ENCODE measurements around the gene MPO.

MPO gene

DNA sequence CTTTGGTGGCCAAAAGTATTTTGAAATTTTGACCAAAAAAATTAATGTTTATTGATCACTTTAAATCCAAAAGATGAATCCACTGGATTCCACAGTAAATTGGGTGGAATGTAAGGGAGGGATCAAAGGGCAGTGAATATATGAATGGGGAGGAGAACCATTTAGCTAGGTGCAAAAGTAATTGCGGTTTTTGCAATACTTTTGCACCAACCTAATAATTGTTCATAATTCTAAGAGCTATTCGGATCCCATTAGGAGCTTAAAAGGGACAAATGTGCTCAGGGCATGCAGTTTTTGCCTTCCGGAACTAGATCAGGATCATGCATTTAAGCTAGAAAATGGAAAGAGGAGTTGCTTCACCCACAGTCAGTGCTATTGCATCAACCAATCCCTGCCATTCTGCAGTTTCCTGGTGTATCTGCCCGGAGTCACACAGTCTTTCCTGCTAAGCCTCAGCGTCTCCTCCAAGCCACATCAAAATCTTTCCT is 42.5 kb downstream of the MPO start, which contains the start of gene LPO:
Gene LPO, plus strand, starts transcription at position 438 of the 488 bp plus-strand sequence. CDS start 4,396 bp downstream, outside the sequence.
- H3K4me1 ChIP-seq (ENCODE audit: control insufficient read depth, insufficient read depth, low read depth, low read length): no peaks in the 10 kb centered on the region
- H3K4me3 ChIP-seq (ENCODE audit: insufficient read depth in 1 of 2, low read depth in 1 of 2, low read length in 2 of 2): no peak within 1 kb of the TSS

GRCh38 chr17:58236394-58236793 is 44.3 kb downstream of the MPO start:
- no peak overlapping the region for H2BK5ac ChIP-seq (ENCODE audit: low read depth, low read length, poor library complexity, severe bottlenecking)
- H2AK5ac ChIP-seq (ENCODE audit: low read length, severe bottlenecking): no peak overlapping the region
- H3K14ac ChIP-seq (ENCODE audit: low read length in 2 of 2): no peak overlapping the region
- 74% methylated on average over 2 of the region's 2 CpGs for WGBS
- H3K4me1 ChIP-seq (ENCODE audit: control insufficient read depth, insufficient read depth, low read depth, low read length): peaks cover 4% of the 10 kb centered on the region
- H3K4me2 ChIP-seq (ENCODE audit: low read length, poor library complexity, severe bottlenecking): no peak overlapping the region
- no peaks in the 10 kb centered on the region for H3K79me1 ChIP-seq (replicated peaks; ENCODE audit: low read length, poor library complexity, severe bottlenecking)
- no peak overlapping the region for H4K8ac ChIP-seq (ENCODE audit: low read length)
- no peak overlapping the region for H3K4me3 ChIP-seq (ENCODE audit: insufficient read depth in 1 of 2, low read depth in 1 of 2, low read length in 2 of 2)
- H2BK120ac ChIP-seq (ENCODE audit: low read depth, low read length): no peak overlapping the region
- H2BK15ac ChIP-seq (ENCODE audit: low read depth, poor library complexity, severe bottlenecking): no peak overlapping the region
- H3K27ac ChIP-seq (ENCODE audit: low read length, poor library complexity, severe bottlenecking): no peak overlapping the region
- H3K9me3 ChIP-seq (ENCODE audit: control insufficient read depth, low read length): no peaks in the 10 kb centered on the region
- DNase-seq: no peak
- H2AFZ ChIP-seq (ENCODE audit: low read depth, low read length): no peak overlapping the region
- no peak overlapping the region for H4K91ac ChIP-seq (ENCODE audit: low read length)
- no peak overlapping the region for H3K9ac ChIP-seq (ENCODE audit: low read length)
- H2BK12ac ChIP-seq (ENCODE audit: low read length in 2 of 2): no peak overlapping the region
- peaks cover 56 to 66% of the 10 kb centered on the region in 2 experiments for H3K27me3 ChIP-seq (ENCODE audit: control insufficient read depth in 1 of 2, insufficient read depth in 1 of 2, low read length in 2 of 2)
- H3K4ac ChIP-seq (ENCODE audit: low read depth in 1 of 2, low read length in 2 of 2): no peak overlapping the region
- H3K18ac ChIP-seq (ENCODE audit: low read depth in 1 of 2, low read length in 2 of 2): no peak overlapping the region
- no peaks in the 10 kb centered on the region for H3K36me3 ChIP-seq (ENCODE audit: control insufficient read depth in 1 of 2, insufficient read depth in 2 of 2, low read depth in 1 of 2, low read length in 2 of 2)
- no peak overlapping the region for H3K23ac ChIP-seq (ENCODE audit: low read length in 2 of 2)

More for the DNA sequence above, 42.5 kb downstream of the MPO start, which contains the start of gene LPO:
- no peaks in the 10 kb centered on the region for H3K79me1 ChIP-seq (replicated peaks; ENCODE audit: low read length, poor library complexity, severe bottlenecking)
- H3K9ac ChIP-seq (ENCODE audit: low read length): no peak within 1 kb of the TSS
- H3K18ac ChIP-seq (ENCODE audit: low read depth in 1 of 2, low read length in 2 of 2): no peak within 1 kb of the TSS
- H3K14ac ChIP-seq (ENCODE audit: low read length in 2 of 2): no peak within 1 kb of the TSS
- no peak within 1 kb of the TSS for H3K23ac ChIP-seq (ENCODE audit: low read length in 2 of 2)
- no peak within 1 kb of the TSS for H4K8ac ChIP-seq (ENCODE audit: low read length)
- no peak within 1 kb of the TSS for H2BK120ac ChIP-seq (ENCODE audit: low read depth, low read length)
- no peak within 1 kb of the TSS for H2BK15ac ChIP-seq (ENCODE audit: low read depth, poor library complexity, severe bottlenecking)
- H2BK12ac ChIP-seq (ENCODE audit: low read length in 2 of 2): no peak within 1 kb of the TSS
- H3K4me2 ChIP-seq (ENCODE audit: low read length, poor library complexity, severe bottlenecking): no peak within 1 kb of the TSS
- H2AFZ ChIP-seq (ENCODE audit: low read depth, low read length): no peak within 1 kb of the TSS
- H3K27ac ChIP-seq (ENCODE audit: low read length, poor library complexity, severe bottlenecking): no peak within 1 kb of the TSS
- H2AK5ac ChIP-seq (ENCODE audit: low read length, severe bottlenecking): no peak within 1 kb of the TSS
- no peaks in the 10 kb centered on the region for H3K9me3 ChIP-seq (ENCODE audit: control insufficient read depth, low read length)
- no peak within 1 kb of the TSS for H4K91ac ChIP-seq (ENCODE audit: low read length)
- H3K27me3 ChIP-seq (ENCODE audit: control insufficient read depth in 1 of 2, insufficient read depth in 1 of 2, low read length in 2 of 2): peaks cover 74% of the 10 kb centered on the region in 2 experiments
- H3K4ac ChIP-seq (ENCODE audit: low read depth in 1 of 2, low read length in 2 of 2): no peak within 1 kb of the TSS
- no peak within 1 kb of the TSS for H2BK5ac ChIP-seq (ENCODE audit: low read depth, low read length, poor library complexity, severe bottlenecking)
- no peaks in the 10 kb centered on the region for H3K36me3 ChIP-seq (ENCODE audit: control insufficient read depth in 1 of 2, insufficient read depth in 2 of 2, low read depth in 1 of 2, low read length in 2 of 2)
- 83% methylated on average over 4 of the region's 5 CpGs for WGBS
- DNase-seq: no peak

DNA sequence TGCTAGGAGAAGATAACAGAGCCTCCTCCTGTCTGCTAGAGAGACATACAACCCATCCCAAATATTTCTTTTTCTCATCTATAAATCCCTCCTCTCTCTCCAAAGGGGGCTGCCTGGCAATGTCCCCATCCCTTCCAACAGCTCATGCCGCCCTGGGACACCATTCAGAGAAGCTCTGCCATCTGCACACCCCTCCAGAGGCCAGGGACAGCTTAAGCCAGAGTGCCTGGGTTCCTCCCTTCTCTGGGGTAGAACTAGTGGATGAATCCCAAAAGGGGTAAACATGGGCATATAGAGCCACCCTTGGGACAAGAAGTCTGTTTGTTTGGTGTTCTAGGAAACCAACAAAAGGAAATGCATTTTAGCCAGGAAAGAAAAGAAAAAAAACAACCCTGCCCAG is 44.9 kb downstream of the MPO start:
- H2BK12ac ChIP-seq (ENCODE audit: low read length in 2 of 2): no peak overlapping the region
- H4K8ac ChIP-seq (ENCODE audit: low read length): no peak overlapping the region
- H3K4me2 ChIP-seq (ENCODE audit: low read length, poor library complexity, severe bottlenecking): no peak overlapping the region
- no peak overlapping the region for H3K27ac ChIP-seq (ENCODE audit: low read length, poor library complexity, severe bottlenecking)
- no peak for DNase-seq
- peaks cover 4% of the 10 kb centered on the region for H3K4me1 ChIP-seq (ENCODE audit: control insufficient read depth, insufficient read depth, low read depth, low read length)
- H3K9me3 ChIP-seq (ENCODE audit: control insufficient read depth, low read length): no peaks in the 10 kb centered on the region
- H2BK120ac ChIP-seq (ENCODE audit: low read depth, low read length): no peak overlapping the region
- no peak overlapping the region for H2BK15ac ChIP-seq (ENCODE audit: low read depth, poor library complexity, severe bottlenecking)
- no peak overlapping the region for H3K4me3 ChIP-seq (ENCODE audit: insufficient read depth in 1 of 2, low read depth in 1 of 2, low read length in 2 of 2)
- H3K14ac ChIP-seq (ENCODE audit: low read length in 2 of 2): no peak overlapping the region
- no CpG with 5 or more reads among the region's 1 CpG for WGBS
- no peaks in the 10 kb centered on the region for H3K79me1 ChIP-seq (replicated peaks; ENCODE audit: low read length, poor library complexity, severe bottlenecking)
- H2BK5ac ChIP-seq (ENCODE audit: low read depth, low read length, poor library complexity, severe bottlenecking): no peak overlapping the region
- H3K9ac ChIP-seq (ENCODE audit: low read length): no peak overlapping the region
- no peak overlapping the region for H2AK5ac ChIP-seq (ENCODE audit: low read length, severe bottlenecking)
- no peaks in the 10 kb centered on the region for H3K36me3 ChIP-seq (ENCODE audit: control insufficient read depth in 1 of 2, insufficient read depth in 2 of 2, low read depth in 1 of 2, low read length in 2 of 2)
- H3K23ac ChIP-seq (ENCODE audit: low read length in 2 of 2): no peak overlapping the region
- no peak overlapping the region for H3K18ac ChIP-seq (ENCODE audit: low read depth in 1 of 2, low read length in 2 of 2)
- H3K4ac ChIP-seq (ENCODE audit: low read depth in 1 of 2, low read length in 2 of 2): no peak overlapping the region
- no peak overlapping the region for H4K91ac ChIP-seq (ENCODE audit: low read length)
- peaks cover 53 to 64% of the 10 kb centered on the region in 2 experiments for H3K27me3 ChIP-seq (ENCODE audit: control insufficient read depth in 1 of 2, insufficient read depth in 1 of 2, low read length in 2 of 2)
- no peak overlapping the region for H2AFZ ChIP-seq (ENCODE audit: low read depth, low read length)

DNA sequence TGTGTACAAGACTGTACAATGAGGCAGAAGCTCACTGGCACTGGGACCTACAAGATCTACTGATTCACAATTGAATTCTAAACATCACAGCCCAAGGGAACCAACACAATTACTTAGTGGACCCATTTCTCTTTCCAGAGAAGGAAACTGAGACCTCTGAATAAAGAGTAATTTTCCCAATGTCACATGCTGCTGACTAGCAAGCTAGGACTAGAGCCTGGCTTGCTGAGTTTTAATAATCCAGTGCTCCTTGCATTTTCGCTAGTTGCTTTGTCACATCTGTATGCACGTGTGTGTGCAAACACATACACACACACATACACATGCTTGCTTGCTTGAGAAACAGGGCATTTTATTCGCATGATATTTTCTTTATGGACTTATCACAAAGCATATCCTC is 46.2 kb downstream of the MPO start:
- Histone ChIP-seq H2BK5ac (ENCODE audit: low read depth, low read length, poor library complexity, severe bottlenecking) (no peak overlapping the region), H2AFZ (ENCODE audit: low read depth, low read length) (no peak overlapping the region), H3K4ac (ENCODE audit: low read depth in 1 of 2, low read length in 2 of 2) (no peak overlapping the region), H4K8ac (ENCODE audit: low read length) (no peak overlapping the region), H3K9ac (ENCODE audit: low read length) (no peak overlapping the region), H3K27me3 (ENCODE audit: control insufficient read depth in 1 of 2, insufficient read depth in 1 of 2, low read length in 2 of 2) (peaks cover 42 to 51% of the 10 kb centered on the region in 2 experiments), H2BK15ac (ENCODE audit: low read depth, poor library complexity, severe bottlenecking) (no peak overlapping the region), H2BK120ac (ENCODE audit: low read depth, low read length) (no peak overlapping the region), H3K23ac (ENCODE audit: low read length in 2 of 2) (no peak overlapping the region), H3K4me3 (ENCODE audit: insufficient read depth in 1 of 2, low read depth in 1 of 2, low read length in 2 of 2) (no peak overlapping the region), H3K27ac (ENCODE audit: low read length, poor library complexity, severe bottlenecking) (no peak overlapping the region), H3K4me2 (ENCODE audit: low read length, poor library complexity, severe bottlenecking) (no peak overlapping the region), H3K79me1 (replicated peaks; ENCODE audit: low read length, poor library complexity, severe bottlenecking) (no peaks in the 10 kb centered on the region), H3K14ac (ENCODE audit: low read length in 2 of 2) (no peak overlapping the region), H2AK5ac (ENCODE audit: low read length, severe bottlenecking) (no peak overlapping the region), H3K18ac (ENCODE audit: low read depth in 1 of 2, low read length in 2 of 2) (no peak overlapping the region), H3K4me1 (ENCODE audit: control insufficient read depth, insufficient read depth, low read depth, low read length) (peaks cover 4% of the 10 kb centered on the region), H2BK12ac (ENCODE audit: low read length in 2 of 2) (no peak overlapping the region), H4K91ac (ENCODE audit: low read length) (no peak overlapping the region), H3K9me3 (ENCODE audit: control insufficient read depth, low read length) (no peaks in the 10 kb centered on the region), H3K36me3 (ENCODE audit: control insufficient read depth in 1 of 2, insufficient read depth in 2 of 2, low read depth in 1 of 2, low read length in 2 of 2) (no peaks in the 10 kb centered on the region)
- DNase-seq: no peak
- WGBS: 94% methylated on average over 3 of the region's 3 CpGs
